ENCODE results near the gene LETM1. TPM values are rescaled to one million over a fixed set of nuclear protein-coding genes. Genes with fewer than 3 reads are reported as not detected.

The LETM1 gene
- total RNA-seq: 48.6 and 70.2 TPM in 2 replicates

GRCh38 chr4:1856071-1856942 is at the start of gene LETM1:
Gene LETM1 (minus strand): TSS chr4:1856156. CDS start chr4:1855950, 206 bp downstream.
- DNase-seq (ENCODE audit: low read depth in 2 of 2): peak; percentile 95 to 96

- no peak for DNase-seq (ENCODE audit: low read depth in 2 of 2)
Measured at GRCh38 chr4:1904042-1904441, 48.1 kb upstream of the LETM1 start.

DNA sequence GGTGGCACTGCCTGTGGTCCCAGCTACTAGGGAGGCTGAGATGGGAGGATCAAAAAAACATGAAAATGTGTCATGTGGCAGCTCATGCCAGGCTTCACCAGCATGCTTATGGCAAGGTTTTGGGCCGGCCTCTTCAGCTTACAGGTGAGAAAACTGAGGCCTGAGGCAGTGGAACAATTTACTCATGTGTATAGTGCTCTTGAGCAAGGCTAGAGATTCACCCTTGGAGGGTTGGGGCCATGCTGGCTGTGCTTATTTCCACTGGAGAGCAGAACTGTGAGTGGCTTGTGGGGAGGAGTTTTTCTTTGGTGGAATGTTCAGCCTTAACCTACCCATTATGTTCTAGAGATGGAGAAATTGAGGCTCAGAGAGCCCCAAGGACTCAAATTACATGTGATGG is 47.1 kb upstream of the LETM1 start:
- no peak for DNase-seq (ENCODE audit: low read depth in 2 of 2)

DNA sequence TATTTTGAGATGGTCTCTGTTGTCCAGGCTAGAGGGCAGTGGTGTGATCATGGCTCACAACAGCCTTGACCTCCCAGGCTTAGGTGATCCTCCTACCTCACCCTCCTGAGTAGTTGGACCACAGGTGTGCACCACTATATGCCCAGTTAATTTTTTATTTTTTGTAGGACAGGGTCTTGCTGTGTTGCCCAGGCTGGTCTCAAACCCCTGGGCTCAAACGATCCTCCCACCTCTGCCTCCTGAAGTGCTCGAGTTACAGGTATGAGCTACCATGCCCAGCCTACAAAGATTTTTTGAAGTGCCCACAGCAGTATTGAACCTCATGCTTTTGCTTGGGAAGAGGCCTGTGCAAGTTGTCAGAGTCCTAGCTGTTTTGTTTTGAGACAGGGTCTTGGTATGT is 46.3 kb upstream of the LETM1 start:
- no peak for DNase-seq (ENCODE audit: low read depth in 2 of 2)

- no peak for DNase-seq (ENCODE audit: low read depth in 2 of 2)
Measured at GRCh38 chr4:1901127-1901526, 45.2 kb upstream of the LETM1 start.

GRCh38 chr4:1900624-1901023 is 44.7 kb upstream of the LETM1 start:
- no peak for DNase-seq (ENCODE audit: low read depth in 2 of 2)

DNA sequence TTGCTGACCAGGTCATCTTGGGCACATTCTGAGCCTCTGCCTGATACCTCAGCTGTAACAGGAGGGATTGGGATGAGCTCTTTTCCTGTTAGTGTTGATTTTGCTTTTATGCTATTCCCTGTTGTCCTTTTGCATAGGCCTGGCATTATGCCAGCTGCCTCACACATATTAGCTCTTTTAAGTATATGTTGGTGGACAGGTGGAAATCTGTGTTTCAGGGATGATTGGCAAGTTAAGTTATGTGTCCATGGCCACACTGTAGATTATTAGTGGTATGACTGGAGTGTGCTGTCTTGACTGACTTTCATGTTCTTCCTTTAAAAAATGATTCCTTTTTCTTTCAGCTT is 44.1 kb upstream of the LETM1 start:
- no peak for DNase-seq (ENCODE audit: low read depth in 2 of 2)

- peak; percentile 83 to 88 for DNase-seq (ENCODE audit: low read depth in 2 of 2)
Measured at GRCh38 chr4:1899149-1900086, 43.5 kb upstream of the LETM1 start.

GRCh38 chr4:1898681-1899080 is 42.7 kb upstream of the LETM1 start:
- no peak for DNase-seq (ENCODE audit: low read depth in 2 of 2)

DNA sequence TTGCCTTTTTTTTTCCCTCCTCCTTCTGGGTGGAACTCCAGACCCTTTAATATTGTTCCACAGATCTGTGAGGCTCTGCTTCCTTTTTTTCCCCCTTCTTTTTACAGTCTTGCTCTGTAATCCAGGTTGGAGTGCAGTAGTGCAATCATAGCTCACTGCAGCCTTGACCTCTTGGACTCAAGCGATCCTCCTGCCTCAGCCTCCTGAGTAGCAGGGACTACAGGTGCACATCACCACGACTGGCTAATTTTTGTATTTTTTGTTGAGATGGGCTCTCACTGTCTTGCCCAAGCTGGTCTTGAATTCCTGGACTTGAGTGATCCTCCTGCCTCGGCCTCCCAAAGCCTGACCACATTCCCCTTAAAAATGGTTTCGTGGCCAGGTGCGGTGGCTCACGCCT is 42.1 kb upstream of the LETM1 start:
- DNase-seq (ENCODE audit: low read depth in 2 of 2): no peak

GRCh38 chr4:1896658-1896991 is 40.7 kb upstream of the LETM1 start:
- DNase-seq (ENCODE audit: low read depth in 2 of 2): no peak

DNA sequence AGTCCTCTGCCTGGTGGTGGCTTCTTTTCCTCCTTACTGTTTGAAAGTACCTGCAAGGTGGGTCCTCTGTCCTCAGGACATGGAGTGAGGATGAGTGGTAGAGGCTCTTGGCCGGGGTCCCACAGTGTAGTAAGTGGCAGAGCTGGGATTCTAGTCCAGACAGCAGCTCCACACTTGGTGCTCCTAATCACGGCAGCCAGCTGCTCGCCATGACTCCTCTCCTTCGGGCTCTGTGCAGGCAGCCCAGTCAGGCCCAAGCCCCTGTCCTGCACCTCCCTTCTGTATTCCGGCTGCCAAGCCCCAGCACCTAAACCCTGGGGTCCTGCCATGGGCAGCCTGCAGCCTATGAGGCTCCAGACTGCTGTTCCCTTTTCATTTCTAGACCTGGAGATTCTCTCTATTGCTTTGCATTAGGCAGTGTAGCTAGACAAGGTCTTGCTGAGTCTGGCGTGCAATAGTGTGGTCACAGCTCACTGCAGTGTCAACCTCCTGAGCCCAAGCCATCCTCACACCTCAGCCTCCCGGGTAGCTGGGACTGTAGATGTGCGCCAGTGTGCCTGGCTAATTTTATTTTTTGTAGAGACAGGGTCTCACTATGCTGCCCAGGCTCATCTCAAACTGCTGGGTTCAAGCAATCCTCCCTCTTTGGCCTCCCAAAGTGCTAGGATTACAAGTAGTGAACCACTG is 40.2 kb upstream of the LETM1 start:
- DNase-seq (ENCODE audit: low read depth in 2 of 2): no peak

- DNase-seq (ENCODE audit: low read depth in 2 of 2): no peak
Measured at GRCh38 chr4:1890979-1891570, 35.1 kb upstream of the LETM1 start.

DNA sequence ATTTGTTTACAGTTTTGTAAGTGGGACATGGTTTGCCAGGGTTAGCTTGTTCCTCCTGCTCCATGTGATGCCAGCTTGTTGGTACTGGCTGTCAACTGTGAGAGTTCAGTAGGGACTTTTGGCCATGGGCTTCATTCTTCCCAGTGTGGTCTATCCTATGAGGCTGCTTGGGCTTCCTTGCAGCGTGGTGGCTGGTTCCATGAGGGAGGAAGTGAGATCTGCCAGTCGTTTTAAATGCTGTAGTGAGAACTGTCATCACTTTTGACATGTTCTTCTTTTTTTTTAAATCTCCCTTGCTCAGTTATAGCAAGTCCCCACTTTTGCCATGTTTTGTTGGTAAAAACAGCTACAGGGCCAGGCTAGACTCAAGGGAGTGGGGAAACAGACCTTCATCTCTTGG is 31.1 kb upstream of the LETM1 start:
- no peak for DNase-seq (ENCODE audit: low read depth in 2 of 2)

- no peak for DNase-seq (ENCODE audit: low read depth in 2 of 2)
Measured at GRCh38 chr4:1885414-1885813, 29.5 kb upstream of the LETM1 start.

DNA sequence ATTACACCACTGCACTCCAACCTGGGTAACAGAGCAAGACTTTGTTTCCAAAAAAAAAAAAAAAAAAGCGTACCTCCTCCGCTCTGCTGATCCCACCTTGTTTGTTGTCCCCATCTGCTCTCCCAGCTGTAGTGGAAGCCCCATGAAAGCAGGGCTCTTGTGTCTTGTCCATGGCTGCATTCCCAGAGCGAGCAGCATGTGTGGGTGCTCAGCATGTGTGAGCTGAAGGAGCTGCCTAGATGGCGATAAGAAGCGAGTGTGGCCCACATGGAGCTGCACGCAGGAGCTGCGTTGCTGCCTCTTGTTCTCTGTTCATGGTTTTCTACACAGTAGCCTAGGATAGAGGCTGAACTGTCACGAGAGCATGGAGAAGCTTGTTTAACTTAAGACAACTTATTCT is 27.6 kb upstream of the LETM1 start:
- no peak for DNase-seq (ENCODE audit: low read depth in 2 of 2)

- no peak for DNase-seq (ENCODE audit: low read depth in 2 of 2)
Measured at GRCh38 chr4:1882850-1883271, 26.9 kb upstream of the LETM1 start.

DNA sequence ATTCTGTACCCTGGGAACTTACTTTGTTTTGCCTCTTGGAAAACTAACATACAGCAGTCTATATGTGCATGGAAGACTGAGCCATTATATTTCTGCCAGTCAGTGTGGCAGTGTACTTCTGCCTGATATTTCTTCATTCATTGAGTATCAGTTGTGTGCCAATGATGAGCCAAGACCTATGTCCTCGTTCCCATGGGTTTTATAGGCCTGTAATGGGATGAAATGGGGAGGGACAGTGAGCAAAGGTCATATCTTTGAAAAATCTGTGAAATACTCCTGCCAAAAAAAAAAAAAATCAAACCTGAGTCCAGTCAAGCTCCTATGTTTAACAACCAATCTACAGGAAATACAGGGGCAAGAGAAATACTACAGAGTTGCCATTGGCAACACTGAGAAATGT is 24.4 kb upstream of the LETM1 start:
- peak in 1 of 2 donors; percentile 41 for DNase-seq (ENCODE audit: low read depth in 2 of 2)

DNA sequence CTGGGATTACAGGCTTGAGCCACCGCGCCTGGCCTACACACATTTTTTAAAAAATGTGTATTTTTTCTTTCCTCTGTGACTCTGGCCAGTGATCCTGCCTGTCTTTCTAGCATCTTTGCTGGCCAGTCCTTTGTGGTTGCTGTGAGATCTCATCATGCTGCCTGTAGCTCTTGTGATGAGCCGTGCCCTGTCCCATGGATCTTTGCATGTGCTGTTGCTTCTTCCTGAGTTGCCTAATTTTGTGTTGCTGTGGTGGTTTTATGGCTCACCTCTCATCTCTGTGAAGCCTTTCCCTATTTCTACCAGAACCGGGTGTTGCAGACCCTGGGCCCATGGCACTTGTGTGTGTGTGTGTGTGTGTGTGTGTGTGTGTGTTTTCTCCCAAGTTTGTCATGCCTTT is 23.5 kb upstream of the LETM1 start:
- DNase-seq (ENCODE audit: low read depth in 2 of 2): no peak

DNA sequence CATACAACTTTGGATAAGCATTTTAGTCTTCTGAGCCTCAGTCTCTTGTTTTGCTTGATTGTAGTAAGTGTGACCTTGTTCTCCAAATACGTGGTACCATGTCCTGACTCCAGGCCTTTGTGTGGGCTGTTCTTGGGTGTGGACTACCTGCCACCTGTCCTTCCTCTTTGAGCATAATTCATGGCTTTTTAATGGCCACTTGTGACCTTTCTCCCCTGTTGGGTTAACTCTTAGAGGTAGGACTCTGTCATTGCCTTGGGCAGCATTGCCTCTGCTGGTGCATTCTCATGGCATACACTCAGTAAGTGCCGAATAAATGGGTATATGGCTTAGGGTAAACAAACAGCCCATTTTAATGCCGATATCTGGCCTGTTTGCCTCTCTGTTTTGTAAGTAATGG is 18.2 kb upstream of the LETM1 start:
- DNase-seq (ENCODE audit: low read depth in 2 of 2): no peak

DNA sequence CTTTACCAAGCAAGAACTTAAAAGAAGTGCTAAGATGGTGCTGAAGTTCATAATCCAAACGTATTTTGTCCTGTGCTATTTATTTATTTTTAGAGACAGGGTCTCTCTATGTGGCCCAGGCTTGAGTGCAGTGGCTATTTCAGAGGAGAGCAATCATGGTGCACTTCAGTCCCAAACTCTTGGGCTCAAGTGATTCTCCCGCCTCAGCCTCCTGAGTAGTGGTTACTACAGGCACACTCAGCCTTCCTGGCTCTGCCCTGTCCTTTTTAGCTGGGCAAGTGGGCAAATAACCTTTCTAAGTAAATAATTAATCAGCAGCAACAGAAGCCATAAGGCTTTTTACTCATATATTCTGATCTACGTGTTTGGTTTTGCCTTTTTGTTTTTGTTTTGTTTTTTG is 17.8 kb upstream of the LETM1 start:
- DNase-seq (ENCODE audit: low read depth in 2 of 2): no peak

GRCh38 chr4:1873291-1873690 is 17.3 kb upstream of the LETM1 start:
- DNase-seq (ENCODE audit: low read depth in 2 of 2): no peak

Measured in lung microvascular endothelial cell (primary cell).